Measurements from ENCODE around the gene XCL1. TPM values are rescaled to one million over a fixed set of nuclear protein-coding genes. Genes with fewer than 3 reads are reported as not detected.

The XCL1 gene
- total RNA-seq, 1 experiment from 2014 or later: 0.26 TPM

DNA sequence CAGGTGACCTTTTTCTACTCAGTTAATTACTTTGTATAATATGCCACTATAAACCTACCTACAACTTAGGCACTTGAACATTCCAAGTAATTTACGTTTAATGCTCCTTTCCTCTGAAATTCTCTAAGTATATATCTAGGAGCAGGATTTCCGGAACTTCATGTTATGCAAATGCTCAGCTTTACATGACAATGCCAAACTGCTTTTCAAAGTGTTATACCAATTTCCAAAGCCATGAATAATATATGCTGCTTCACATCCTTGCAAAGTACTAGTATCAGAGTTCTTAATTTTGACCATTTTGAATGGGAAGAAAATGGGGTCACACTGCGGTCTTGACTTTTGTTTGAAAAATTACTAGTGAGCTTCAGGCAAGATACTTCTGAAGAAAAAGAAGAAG lies 5.8 kb upstream of the XCL1 start:
- Histone ChIP-seq H3K18ac (ENCODE audit: insufficient read length, low read depth, low read length) (no peak overlapping the region), H2BK5ac (ENCODE audit: insufficient read length, low read length) (no peak overlapping the region), H3K56ac (ENCODE audit: insufficient read length, low read depth, low read length) (no peak overlapping the region), H2BK20ac (ENCODE audit: low read depth, low read length, poor library complexity, severe bottlenecking) (no peak overlapping the region), H3K4me1 (ENCODE audit: insufficient read depth, low read length) (peaks cover 6% of the 10 kb centered on the region; the same call in 1 of the 2 replicates), H3K23me2 (ENCODE audit: insufficient read length, low read depth, low read length, poor library complexity, severe bottlenecking) (no peaks in the 10 kb centered on the region), H2BK120ac (ENCODE audit: low read depth, low read length, poor library complexity, severe bottlenecking) (no peak overlapping the region), H3K4me2 (ENCODE audit: insufficient read depth, insufficient read length, low read length) (peak overlapping the region; percentile 17), H3K9me3 (ENCODE audit: control insufficient read depth, low read depth, low read length) (no peaks in the 10 kb centered on the region), H4K8ac (replicated peaks; ENCODE audit: insufficient read length, low read depth, low read length) (no peak overlapping the region), H4K20me1 (ENCODE audit: control insufficient read depth, insufficient read depth, insufficient read length) (no peaks in the 10 kb centered on the region), H3K9ac (ENCODE audit: extremely low read depth, insufficient read length, low read length) (no peak overlapping the region), H3K27me3 (ENCODE audit: insufficient read depth, low read length) (no peaks in the 10 kb centered on the region), H3T11ph (ENCODE audit: low read length) (no peak overlapping the region), H3K23ac (ENCODE audit: insufficient read length, low read depth, low read length) (no peak overlapping the region), H2AK5ac (ENCODE audit: insufficient read length, low read length) (no peak overlapping the region), H2BK12ac (ENCODE audit: insufficient read length, low read depth, low read length) (no peak overlapping the region), H3K79me2 (ENCODE audit: insufficient read depth, low read length) (no peaks in the 10 kb centered on the region), H3K4ac (ENCODE audit: low read depth, low read length) (no peak overlapping the region), H3K27ac (ENCODE audit: insufficient read length, low read depth, low read length) (no peak overlapping the region), H3K79me1 (ENCODE audit: insufficient read depth, low read depth, low read length, poor library complexity, severe bottlenecking) (no peaks in the 10 kb centered on the region), H4K5ac (ENCODE audit: insufficient read length, low read depth, low read length) (no peak overlapping the region), H2AFZ (ENCODE audit: low read length) (no peak overlapping the region), H4K91ac (ENCODE audit: insufficient read length, low read depth, low read length) (no peak overlapping the region), H2BK15ac (ENCODE audit: low read depth, low read length) (no peak overlapping the region), H3K14ac (ENCODE audit: insufficient read depth, low read length) (no peak overlapping the region)
- no peak overlapping the region; a peak in 1 of 7 replicates for H3K27ac Mint-ChIP-seq
- TF ChIP-seq, protein P1, sequence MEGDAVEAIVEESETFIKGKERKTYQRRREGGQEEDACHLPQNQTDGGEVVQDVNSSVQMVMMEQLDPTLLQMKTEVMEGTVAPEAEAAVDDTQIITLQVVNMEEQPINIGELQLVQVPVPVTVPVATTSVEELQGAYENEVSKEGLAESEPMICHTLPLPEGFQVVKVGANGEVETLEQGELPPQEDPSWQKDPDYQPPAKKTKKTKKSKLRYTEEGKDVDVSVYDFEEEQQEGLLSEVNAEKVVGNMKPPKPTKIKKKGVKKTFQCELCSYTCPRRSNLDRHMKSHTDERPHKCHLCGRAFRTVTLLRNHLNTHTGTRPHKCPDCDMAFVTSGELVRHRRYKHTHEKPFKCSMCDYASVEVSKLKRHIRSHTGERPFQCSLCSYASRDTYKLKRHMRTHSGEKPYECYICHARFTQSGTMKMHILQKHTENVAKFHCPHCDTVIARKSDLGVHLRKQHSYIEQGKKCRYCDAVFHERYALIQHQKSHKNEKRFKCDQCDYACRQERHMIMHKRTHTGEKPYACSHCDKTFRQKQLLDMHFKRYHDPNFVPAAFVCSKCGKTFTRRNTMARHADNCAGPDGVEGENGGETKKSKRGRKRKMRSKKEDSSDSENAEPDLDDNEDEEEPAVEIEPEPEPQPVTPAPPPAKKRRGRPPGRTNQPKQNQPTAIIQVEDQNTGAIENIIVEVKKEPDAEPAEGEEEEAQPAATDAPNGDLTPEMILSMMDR (conservative IDR thresholded peaks at IDR 0.05): no peak
- DNase-seq: no peak
- peaks cover 0 to 1% (median 0%) of the 10 kb centered on the region in 3 experiments; a peak in 1 of 7 replicates for H3K36me3 Mint-ChIP-seq (ENCODE audit: insufficient read depth in 1 of 3, low read depth in 3 of 3)
- no peaks in the 10 kb centered on the region for H3K27me3 Mint-ChIP-seq (ENCODE audit: low read depth)
- H3K9me3 Mint-ChIP-seq: no peaks in the 10 kb centered on the region
- peaks cover 15 to 24% of the 10 kb centered on the region in 2 experiments for H3K4me1 Mint-ChIP-seq
- WGBS (ENCODE audit: extremely low coverage, insufficient read length, low lambda C conversion rate): no CpG with 5 or more reads among the region's 3 CpGs
- H3K4me3 Mint-ChIP-seq: no peak overlapping the region; a peak in 1 of 5 replicates
